Measurements from ENCODE around the gene UBE2B.

- TF ChIP-seq CTCF (IDR thresholded peaks at IDR 0.05 in 4 of 5, conservative IDR thresholded peaks at IDR 0.05 in 1 of 5) (peak in 2 of 5 experiments; percentile 57 to 65), POLR2A (IDR thresholded peaks at IDR 0.05) (peak; percentile 89)
These were observed at the start of gene UBE2B for GRCh38 chr5:134370871-134371833.

Data from gastrocnemius medialis (tissue), 4 donors.